HepG2 (cell line): ENCODE data around the gene CCDC142. TPM values are rescaled to one million over a fixed set of nuclear protein-coding genes. Genes with fewer than 3 reads are reported as not detected.

ENCODE experiments used
- DPF2 ChIP-seq: sonication (generic); formaldehyde crosslinking; IDR thresholded peaks from 2 replicates; pipeline ENCODE4 v1.4.0; 2020; ENCODE audit warnings: mild to moderate bottlenecking, low read depth, missing genetic modification reagents, borderline replicate concordance
- NPAS2 ChIP-seq: sonication (generic); formaldehyde crosslinking; IDR thresholded peaks from 2 replicates; pipeline ENCODE4 v1.8.0; 2022; ENCODE audit warnings: mild to moderate bottlenecking, missing genetic modification reagents, borderline replicate concordance
- REL ChIP-seq: sonication (generic); formaldehyde crosslinking; conservative IDR thresholded peaks from 2 replicates; pipeline ENCODE4 v1.8.0; 2022; ENCODE audit warnings: mild to moderate bottlenecking, missing genetic modification reagents, moderate library complexity
- SATB2 ChIP-seq: sonication (generic); formaldehyde crosslinking; IDR thresholded peaks from 2 replicates; pipeline ENCODE4 v1.5.0; 2020; ENCODE audit warnings: missing genetic modification reagents
- SCMH1 ChIP-seq: sonication (generic); formaldehyde crosslinking; IDR thresholded peaks from 2 replicates; pipeline ENCODE4 v1.9.0; 2021; ENCODE audit warnings: missing genetic modification reagents, mild to moderate bottlenecking, borderline replicate concordance
- SIX4 ChIP-seq: sonication (generic); formaldehyde crosslinking; IDR thresholded peaks from 2 replicates; pipeline ENCODE4 v1.4.0; 2020; ENCODE audit warnings: missing genetic modification reagents
- SMAD9 ChIP-seq: sonication (generic); formaldehyde crosslinking; IDR thresholded peaks from 2 replicates; pipeline ENCODE4 v1.5.1; 2020; ENCODE audit warnings: mild to moderate bottlenecking, missing genetic modification reagents
- TGIF2 ChIP-seq: IDR thresholded peaks from 2 replicates; pipeline ENCODE4 v1.6.1; 2016; ENCODE audit warnings: control low read depth, missing compliant biosample characterization
- ZNF282 ChIP-seq: fragments of 450-650 bp; IDR thresholded peaks from 2 replicates; pipeline ENCODE4 v1.6.1; 2018; ENCODE audit not compliant: partially characterized antibody
- ZNF326 ChIP-seq: sonication (generic); formaldehyde crosslinking; IDR thresholded peaks from 2 replicates; pipeline ENCODE4 v1.4.0; 2020; ENCODE audit warnings: missing genetic modification reagents, borderline replicate concordance
- ZNF343 ChIP-seq: sonication (generic); formaldehyde crosslinking; IDR thresholded peaks from 2 replicates; pipeline ENCODE4 v1.4.0; 2020; ENCODE audit warnings: mild to moderate bottlenecking, missing genetic modification reagents
- ZNF567 ChIP-seq: sonication (generic); formaldehyde crosslinking; IDR thresholded peaks from 2 replicates; pipeline ENCODE4 v1.8.1; 2023; ENCODE audit warnings: mild to moderate bottlenecking, missing genetic modification reagents, borderline replicate concordance
- ZNF576 ChIP-seq: sonication (generic); formaldehyde crosslinking; IDR thresholded peaks from 2 replicates; pipeline ENCODE4 v1.4.0; 2020; ENCODE audit warnings: mild to moderate bottlenecking, missing genetic modification reagents
- ZNF598 ChIP-seq: sonication (generic); formaldehyde crosslinking; IDR thresholded peaks from 2 replicates; pipeline ENCODE4 v1.5.1; 2020; ENCODE audit warnings: mild to moderate bottlenecking, missing genetic modification reagents, borderline replicate concordance
- ZNF776 ChIP-seq: sonication (generic); formaldehyde crosslinking; IDR thresholded peaks from 2 replicates; pipeline ENCODE4 v1.4.0; 2020; ENCODE audit warnings: mild to moderate bottlenecking, missing genetic modification reagents
- polyA plus RNA-seq, 8 experiments: library from polyadenylated mRNA; depleted of rRNA in 3 of 8; stranded (reverse) in 7 of 8; unstranded in 1 of 8; fragments of >200 nt; fragmentation: Illumina TruSeq in 4 of 8; extraction: Trizol in 4 of 8; gene quantifications; 2 replicates each; pipeline versions ENCODE4 v1.2.1 to v1.2.3, GENCODE V29; 2011 to 2016; ENCODE audit warnings: low read depth in 4 of 8, missing spikeins in 1 of 8, mixed read lengths in 1 of 8; ENCODE audit not compliant: insufficient read depth in 1 of 8
- total RNA-seq, 5 experiments: library from RNA; depleted of rRNA; stranded (reverse); fragments of >200 nt; fragmentation: Illumina TruSeq; extraction: Trizol; gene quantifications; 2 replicates each; pipeline ENCODE4 v1.2.3, GENCODE V29; 2016; ENCODE audit warnings: low read depth in 1 of 5
- TF ChIP-seq, protein P1 (sequence below): IDR thresholded peaks from 2 replicates; pipeline ENCODE4 v1.6.1; 2012; ENCODE audit warnings: low read length, improper control_type of control experiment
- TF ChIP-seq, protein P2 (sequence below): sonication (generic); formaldehyde crosslinking; IDR thresholded peaks from 2 replicates; pipeline ENCODE4 v1.4.0; 2020; ENCODE audit warnings: low read depth, mild to moderate bottlenecking, missing genetic modification reagents
- TF ChIP-seq, protein P3 (sequence below): IDR thresholded peaks from 2 replicates; pipeline ENCODE4 v1.6.1; 2016; ENCODE audit warnings: missing compliant biosample characterization, missing genetic modification reagents, borderline replicate concordance
- TF ChIP-seq, protein P4 (sequence below): sonication (generic); formaldehyde crosslinking; IDR thresholded peaks from 2 replicates; pipeline ENCODE4 v1.4.0; 2020; ENCODE audit warnings: missing genetic modification reagents

The CCDC142 gene
- total and polyA plus RNA-seq, 2 of the 13 experiments (the other 11 are each of a cell fraction or from before 2014, with no cell fraction given): 14.7 to 30.4 TPM

- TF ChIP-seq ZNF326 (CRISPR knock-in tag) (no peak), ZNF576 (CRISPR knock-in tag) (peak; percentile 68; the same call in 1 of the 2 replicates), ZNF343 (CRISPR knock-in tag) (no peak; the same call in 1 of the 2 replicates), ZNF567 (CRISPR knock-in tag) (peak; percentile 96; the same call in 1 of the 2 replicates), ZNF776 (CRISPR knock-in tag) (peak; percentile 12; the same call in 1 of the 2 replicates), ZNF282 (no peak), SMAD9 (CRISPR knock-in tag) (peak; percentile 90; the same call in 1 of the 2 replicates), TGIF2 (CRISPR knock-in tag) (peak; percentile 84), SATB2 (CRISPR knock-in tag) (no peak; the same call in 1 of the 2 replicates), SCMH1 (CRISPR knock-in tag) (no peak), NPAS2 (CRISPR knock-in tag) (peak; percentile 90; the same call in 1 of the 2 replicates), DPF2 (CRISPR knock-in tag) (0 out of 2 replicates have a peak, but pooled peaks have one; percentile 8), REL (peak; percentile 23; the same call in 1 of the 2 replicates), SIX4 (CRISPR knock-in tag) (peak; percentile 91), ZNF598 (CRISPR knock-in tag) (no peak)
- TF ChIP-seq, protein P1, sequence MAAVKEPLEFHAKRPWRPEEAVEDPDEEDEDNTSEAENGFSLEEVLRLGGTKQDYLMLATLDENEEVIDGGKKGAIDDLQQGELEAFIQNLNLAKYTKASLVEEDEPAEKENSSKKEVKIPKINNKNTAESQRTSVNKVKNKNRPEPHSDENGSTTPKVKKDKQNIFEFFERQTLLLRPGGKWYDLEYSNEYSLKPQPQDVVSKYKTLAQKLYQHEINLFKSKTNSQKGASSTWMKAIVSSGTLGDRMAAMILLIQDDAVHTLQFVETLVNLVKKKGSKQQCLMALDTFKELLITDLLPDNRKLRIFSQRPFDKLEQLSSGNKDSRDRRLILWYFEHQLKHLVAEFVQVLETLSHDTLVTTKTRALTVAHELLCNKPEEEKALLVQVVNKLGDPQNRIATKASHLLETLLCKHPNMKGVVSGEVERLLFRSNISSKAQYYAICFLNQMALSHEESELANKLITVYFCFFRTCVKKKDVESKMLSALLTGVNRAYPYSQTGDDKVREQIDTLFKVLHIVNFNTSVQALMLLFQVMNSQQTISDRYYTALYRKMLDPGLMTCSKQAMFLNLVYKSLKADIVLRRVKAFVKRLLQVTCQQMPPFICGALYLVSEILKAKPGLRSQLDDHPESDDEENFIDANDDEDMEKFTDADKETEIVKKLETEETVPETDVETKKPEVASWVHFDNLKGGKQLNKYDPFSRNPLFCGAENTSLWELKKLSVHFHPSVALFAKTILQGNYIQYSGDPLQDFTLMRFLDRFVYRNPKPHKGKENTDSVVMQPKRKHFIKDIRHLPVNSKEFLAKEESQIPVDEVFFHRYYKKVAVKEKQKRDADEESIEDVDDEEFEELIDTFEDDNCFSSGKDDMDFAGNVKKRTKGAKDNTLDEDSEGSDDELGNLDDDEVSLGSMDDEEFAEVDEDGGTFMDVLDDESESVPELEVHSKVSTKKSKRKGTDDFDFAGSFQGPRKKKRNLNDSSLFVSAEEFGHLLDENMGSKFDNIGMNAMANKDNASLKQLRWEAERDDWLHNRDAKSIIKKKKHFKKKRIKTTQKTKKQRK: no peak
- TF ChIP-seq, protein P2, sequence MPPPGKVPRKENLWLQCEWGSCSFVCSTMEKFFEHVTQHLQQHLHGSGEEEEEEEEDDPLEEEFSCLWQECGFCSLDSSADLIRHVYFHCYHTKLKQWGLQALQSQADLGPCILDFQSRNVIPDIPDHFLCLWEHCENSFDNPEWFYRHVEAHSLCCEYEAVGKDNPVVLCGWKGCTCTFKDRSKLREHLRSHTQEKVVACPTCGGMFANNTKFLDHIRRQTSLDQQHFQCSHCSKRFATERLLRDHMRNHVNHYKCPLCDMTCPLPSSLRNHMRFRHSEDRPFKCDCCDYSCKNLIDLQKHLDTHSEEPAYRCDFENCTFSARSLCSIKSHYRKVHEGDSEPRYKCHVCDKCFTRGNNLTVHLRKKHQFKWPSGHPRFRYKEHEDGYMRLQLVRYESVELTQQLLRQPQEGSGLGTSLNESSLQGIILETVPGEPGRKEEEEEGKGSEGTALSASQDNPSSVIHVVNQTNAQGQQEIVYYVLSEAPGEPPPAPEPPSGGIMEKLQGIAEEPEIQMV (CRISPR knock-in tag): peak; percentile 97; the same call in 1 of the 2 replicates
- TF ChIP-seq, protein P3, sequence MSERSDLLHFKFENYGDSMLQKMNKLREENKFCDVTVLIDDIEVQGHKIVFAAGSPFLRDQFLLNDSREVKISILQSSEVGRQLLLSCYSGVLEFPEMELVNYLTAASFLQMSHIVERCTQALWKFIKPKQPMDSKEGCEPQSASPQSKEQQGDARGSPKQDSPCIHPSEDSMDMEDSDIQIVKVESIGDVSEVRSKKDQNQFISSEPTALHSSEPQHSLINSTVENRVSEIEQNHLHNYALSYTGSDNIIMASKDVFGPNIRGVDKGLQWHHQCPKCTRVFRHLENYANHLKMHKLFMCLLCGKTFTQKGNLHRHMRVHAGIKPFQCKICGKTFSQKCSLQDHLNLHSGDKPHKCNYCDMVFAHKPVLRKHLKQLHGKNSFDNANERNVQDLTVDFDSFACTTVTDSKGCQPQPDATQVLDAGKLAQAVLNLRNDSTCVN: no peak; the same call in 1 of the 2 replicates
- TF ChIP-seq, protein P4, sequence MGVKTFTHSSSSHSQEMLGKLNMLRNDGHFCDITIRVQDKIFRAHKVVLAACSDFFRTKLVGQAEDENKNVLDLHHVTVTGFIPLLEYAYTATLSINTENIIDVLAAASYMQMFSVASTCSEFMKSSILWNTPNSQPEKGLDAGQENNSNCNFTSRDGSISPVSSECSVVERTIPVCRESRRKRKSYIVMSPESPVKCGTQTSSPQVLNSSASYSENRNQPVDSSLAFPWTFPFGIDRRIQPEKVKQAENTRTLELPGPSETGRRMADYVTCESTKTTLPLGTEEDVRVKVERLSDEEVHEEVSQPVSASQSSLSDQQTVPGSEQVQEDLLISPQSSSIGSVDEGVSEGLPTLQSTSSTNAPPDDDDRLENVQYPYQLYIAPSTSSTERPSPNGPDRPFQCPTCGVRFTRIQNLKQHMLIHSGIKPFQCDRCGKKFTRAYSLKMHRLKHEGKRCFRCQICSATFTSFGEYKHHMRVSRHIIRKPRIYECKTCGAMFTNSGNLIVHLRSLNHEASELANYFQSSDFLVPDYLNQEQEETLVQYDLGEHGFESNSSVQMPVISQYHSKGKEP (CRISPR knock-in tag): no peak
Observed at GRCh38 chr2:74482801-74483674, at the start of gene CCDC142, which contains the start of gene TTC31 (continued).
